Activated gamma-delta T cell (primary cell): ENCODE data around the gene NAT16.
"Not testable (repeated sequence)": the region's sequence is repeated elsewhere in the genome, so short reads cannot be mapped to it uniquely, and the experiment has no call there.

Experiments
- DNase-seq: peaks from one replicate; lab custom pipeline; 2025; lab: John Stamatoyannopoulos, UW
- total RNA-seq, 2 donors: gene quantifications; one replicate each; lab custom pipeline; 2026; lab: John Stamatoyannopoulos, UW

The NAT16 gene
- 0 to 0.09 reads per million in 2 donors for total RNA-seq

DNA sequence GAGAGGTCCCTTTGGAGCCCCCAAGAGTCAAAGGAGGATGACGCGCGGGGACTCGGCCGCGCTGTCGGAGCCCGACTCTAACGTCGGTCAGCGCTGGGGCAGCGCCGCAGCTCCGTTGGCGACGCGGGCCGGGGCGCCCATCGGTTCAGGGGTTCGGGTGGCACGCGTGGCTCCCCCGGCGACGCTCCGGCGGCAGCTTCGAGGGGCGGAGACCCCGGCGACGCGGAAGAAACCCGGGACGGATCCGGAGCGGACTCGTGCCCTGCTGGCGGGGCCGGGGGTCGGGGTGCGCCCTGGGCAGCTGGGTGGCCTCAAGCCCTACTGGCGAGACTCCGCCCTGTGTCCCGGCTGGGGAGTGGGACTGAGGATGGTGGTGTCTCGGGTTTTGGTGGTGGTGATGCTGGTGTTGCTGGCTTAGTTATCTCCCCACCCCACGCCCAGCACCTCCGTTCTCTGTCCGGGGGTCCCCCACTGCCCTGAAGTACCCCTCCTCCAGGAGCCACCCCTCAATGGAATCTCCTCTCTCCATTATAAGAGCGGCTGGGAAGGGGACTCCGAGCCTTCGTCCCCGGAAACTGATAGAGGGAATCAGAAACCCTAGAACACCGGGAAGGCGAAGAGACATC lies at the start of gene NAT16:
Gene NAT16 (minus strand): TSS at position 164 of the 626 bp plus-strand sequence. CDS start 5,486 bp downstream, outside the sequence.
- DNase-seq = no peak

DNA sequence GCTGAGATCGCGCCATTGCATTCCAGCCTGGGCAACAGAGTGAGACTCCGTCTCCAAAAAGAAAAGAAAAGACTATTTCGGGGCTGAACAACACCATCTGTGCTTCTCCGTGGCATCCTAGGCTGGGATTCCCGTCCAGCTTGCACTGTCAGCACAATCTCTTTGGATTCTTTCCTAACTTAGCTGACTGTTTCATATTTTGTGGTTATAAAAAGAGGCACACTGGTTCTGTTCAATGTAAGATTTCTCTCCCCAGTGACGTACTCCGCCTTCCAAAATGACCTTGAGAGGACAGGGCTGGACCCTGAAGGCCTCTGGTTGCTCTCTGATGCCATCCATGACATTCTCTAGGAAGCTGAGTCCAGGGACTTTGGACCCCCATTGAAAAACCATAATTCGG lies 46.6 kb upstream of the NAT16 start:
- no peak for DNase-seq

DNA sequence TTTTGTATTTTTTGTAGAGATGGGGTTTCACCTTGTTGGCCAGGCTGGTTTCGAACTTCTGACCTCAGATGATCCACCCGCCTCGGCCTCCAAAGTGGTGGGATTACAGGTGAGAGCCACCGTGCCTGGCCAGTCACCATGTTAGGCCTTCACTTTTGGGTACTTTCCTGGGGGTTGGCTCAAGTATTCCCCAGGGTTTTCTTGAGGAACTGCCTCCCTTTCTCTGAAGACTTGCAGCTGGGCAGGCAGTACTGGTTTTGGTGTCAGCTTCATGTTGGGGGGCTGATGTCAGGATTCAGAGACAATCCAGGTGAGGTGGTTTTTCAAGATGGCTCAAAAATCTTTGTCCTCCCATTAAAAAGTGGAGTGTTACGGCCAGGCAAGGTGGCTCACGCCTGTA lies 45.6 kb upstream of the NAT16 start:
- DNase-seq = no peak

DNA sequence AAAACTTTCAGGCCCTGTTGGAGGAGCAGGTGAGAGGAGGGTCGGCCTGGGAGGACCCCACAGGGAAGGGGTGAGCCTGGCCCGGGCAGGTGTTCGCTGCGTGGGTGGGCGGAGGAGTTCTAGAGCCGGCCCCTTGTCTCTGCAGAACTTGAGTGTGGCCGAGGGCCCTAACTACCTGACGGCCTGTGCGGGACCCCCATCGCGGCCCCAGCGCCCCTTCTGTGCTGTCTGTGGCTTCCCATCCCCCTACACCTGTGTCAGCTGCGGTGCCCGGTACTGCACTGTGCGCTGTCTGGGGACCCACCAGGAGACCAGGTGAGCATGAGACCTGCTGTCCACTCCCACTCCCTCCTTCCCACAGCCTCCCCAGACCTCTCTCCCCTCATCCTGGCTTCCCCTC lies 43.4 kb upstream of the NAT16 start:
- DNase-seq = no peak

DNA sequence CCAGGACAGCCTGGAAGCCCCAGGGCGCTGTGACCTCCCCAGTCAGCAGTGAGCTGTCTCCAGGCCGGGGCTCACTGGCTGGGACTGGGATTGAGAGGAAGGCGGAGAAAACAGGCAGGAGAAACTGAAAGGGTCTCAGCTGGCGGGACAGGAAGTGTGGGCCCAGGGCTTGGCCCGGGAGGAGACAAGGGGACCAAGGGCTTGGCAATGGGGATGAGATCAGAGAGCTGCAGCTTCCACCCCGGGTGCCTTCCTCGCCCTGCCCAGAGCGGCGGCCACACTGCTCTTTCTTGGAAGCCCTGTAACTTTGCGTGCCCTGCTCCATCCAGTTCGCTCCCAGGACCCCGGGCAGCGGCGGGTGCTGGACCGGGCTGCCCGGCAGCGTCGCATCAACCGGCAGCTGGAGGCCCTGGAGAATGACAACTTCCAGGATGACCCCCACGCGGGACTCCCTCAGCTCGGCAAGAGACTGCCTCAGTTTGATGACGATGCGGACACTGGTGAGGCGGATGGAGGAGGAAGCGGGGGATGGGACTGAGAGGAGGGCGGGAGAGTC lies 42.3 kb upstream of the NAT16 start:
- no peak for DNase-seq

DNA sequence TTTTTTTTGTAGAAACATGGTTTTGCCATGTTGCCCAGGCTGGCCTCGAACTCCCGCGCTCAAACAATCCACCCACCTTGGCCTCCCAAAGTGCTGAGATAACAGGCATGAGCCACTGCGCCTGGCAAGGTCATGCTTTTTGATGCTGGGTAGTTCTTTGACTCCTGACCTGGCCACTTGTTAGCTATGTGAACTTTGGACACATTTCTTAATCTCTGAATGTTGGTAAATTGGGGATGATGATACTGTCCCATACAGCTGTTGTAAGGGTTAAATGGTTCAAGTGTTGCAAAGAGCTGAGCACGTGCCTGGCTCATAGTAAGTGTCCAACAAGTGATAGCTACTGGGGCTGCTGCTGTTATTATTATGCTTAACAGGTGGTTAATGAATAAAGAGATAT lies 40.2 kb upstream of the NAT16 start:
- no peak for DNase-seq

DNA sequence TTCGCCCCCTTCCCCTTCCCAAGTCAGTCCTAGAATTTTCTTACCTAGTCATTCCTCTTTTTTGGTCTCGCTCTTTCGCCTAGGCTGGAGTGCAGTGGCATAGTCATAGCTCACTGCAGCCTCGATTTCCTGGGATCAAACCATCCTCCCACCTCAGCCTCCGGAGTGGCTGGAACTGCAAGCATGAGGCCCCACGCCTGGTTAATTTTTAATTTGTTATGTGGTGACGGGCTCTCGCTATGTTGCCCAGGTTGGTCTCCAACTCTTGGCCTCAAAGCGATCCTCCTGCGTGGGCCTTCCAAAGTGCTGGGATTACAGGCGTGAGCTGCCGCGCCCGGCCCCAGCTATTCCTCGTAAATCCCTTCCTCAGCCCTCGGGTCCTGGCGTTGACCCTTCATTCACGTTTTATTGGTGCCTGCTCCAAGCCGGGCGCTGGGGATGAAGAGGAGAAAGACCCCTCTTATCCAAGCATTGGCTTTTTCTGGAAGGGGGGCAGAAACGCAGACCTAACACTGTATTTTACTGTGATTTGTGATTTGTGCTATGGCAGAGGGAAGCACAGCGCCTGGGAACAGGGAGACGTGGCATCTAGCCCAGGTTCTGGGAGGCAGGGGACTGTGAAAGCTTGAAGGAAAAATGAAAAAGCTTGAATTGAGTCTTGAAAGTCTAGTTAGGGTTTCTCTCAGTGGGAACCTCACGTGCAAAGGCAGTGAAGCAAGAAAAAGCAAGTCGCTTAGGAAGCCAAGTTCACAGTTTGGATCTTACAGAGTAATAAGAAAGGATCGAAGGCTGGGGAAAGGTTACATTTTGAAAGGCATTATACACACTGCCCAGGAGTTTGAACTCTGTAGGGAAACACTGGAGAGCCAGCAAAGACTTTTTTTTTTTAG lies 38.4 kb upstream of the NAT16 start:
- no peak for DNase-seq

DNA sequence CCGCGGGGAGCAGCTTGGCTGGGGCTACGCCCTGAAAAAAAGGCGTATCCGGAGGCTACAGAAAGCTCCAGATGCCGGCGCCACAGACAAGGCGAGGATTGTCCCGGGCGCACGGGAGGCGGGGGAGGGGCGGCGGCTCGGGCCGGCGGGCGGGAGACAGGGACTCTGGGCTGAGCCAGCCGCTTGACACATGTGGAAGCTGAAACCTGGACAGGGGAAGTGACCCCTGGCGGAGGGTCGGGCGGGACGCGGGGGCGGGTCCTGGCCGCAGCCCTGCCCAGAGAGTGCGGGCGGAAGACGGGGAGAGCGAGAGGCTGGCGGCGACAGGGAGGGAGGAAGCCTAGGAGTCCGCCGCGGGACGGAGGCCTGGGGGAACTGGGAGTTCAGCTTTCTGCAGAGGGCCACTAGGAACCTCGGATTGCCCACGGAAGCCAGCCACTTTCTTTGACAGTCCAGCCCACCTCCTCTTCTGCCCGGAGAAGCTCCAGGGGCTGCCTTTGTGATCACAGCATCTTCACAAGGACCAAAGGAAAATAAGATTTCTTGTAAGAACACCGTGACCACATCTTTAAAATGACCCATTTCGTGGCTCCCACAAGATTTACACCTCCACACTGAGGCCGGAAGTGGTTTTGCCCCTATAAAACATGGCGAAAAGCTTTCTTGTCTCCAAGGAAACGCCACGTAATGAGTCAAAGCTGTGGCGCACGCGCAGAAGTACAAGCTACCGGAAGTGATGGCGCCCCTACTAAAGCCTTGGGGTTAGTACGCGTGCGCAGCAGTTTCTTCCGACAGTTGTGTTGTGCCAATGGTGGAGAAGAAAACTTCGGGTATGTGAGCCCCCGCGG lies 37.5 kb upstream of the NAT16 start, which contains the start of the genes PLOD3 and ZNHIT1:
Gene PLOD3 (minus strand): TSS at position 194 of the 848 bp plus-strand sequence. CDS start 307 bp downstream, outside the sequence.
Gene ZNHIT1 (plus strand): TSS at position 778 of the 848 bp plus-strand sequence. CDS start 31 bp downstream, at position 809.
- DNase-seq = peak; percentile 44

DNA sequence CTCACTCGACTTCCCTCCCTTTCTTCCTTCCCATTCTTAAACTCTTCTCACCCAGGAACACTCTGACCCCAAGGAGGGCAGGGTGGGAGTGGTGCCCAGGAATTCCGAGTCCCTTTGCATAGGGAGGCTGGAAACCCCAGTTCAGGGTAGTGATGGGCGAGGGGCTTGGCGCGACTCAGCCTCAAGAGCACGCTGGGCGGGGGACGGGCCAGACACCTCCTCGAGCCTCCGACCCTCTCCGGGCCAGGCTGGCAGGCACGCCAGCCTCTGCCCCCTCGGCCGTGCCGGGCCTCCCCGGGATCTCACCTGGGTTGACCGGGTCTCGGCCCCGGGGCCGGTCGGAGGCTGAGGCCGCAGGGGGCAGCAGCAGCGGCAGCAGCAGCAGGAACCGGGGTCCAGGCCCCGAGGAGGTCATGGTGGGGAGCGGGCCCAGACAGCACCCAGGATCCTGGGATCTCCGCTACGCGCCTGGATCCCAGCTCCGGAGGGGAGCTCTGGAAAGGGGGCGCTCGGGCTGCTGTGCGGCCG lies 36.8 kb upstream of the NAT16 start:
- no peak for DNase-seq

DNA sequence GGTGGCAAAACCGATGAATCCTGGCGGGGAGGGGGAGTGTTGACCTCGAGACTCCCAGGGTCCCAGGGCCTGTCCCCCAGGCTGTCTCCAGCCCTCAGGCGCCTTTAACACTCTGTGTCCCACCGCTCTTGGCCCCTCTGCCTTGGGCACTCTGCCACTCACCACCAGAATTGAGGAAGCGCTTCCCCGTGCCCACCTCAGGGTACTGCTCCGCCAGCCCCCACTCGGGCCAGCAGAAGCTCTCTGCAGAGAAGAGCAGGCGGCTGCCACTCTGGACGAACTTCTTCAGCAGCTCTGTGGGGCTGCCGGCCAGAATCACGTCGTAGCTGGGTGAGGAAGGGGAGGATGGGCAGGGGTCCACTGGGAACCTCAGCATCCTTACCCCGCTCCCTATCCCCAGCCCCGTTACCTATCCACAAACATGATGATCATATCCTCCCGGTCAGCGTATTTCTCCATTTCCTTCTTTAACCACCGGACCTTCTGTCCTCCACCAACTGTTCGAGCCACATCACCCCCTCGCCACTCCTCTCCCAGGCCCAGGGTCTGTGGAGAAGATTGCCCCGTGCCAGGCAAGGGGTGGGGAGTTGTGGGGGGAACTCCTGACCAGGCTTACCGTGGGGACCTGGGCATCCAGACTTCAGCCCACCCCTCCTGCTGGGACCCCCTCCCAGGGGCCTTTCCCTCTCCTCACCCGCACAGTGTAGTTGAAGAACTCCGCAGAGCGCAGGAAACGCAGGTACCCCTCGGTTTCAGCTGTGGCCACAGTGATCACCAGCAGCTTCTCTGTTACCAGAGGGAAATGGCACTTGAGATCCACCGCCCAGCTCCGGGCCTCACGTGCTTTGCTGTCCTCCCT lies 36.1 kb upstream of the NAT16 start:
- DNase-seq = no peak

DNA sequence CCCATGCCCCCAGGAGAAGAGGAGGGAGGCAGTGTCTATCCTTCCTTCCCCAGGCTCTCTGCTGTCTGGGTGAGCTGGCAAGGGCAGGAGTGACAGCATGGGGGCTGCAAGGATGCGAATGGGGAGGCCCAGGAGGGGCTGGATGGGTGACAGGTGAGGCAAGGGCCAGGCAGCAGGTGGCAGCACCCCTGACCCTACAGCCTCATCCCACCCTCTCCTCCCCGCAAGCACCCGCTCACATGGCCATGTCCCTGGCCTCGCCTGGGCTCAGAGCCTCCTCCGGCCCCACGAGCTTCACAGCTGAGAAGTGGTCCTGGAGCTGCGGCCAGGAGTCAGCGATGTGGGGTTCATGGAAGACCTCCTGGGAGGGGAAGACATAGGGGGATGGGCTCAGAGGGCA lies 31.9 kb upstream of the NAT16 start:
- DNase-seq = no peak

DNA sequence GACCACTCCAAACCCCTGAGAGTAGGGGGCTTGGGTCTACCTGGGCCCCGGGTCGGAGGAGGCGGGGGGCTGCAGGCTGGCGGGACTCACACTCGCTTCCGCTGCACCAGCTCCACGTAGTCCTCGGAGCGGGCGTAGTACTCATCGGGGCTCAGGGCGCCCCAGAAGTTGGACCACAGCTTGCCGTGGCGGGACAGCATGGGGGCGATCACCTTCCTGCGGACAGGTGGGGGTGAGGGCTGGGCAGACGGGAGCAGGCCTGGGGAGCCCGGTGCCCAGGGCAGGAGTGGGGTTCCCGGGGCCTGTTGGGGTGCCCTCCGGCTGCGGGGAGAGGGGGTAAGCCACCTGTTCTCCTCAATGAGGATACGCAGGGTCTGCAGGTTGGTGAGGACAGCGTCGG lies 31.4 kb upstream of the NAT16 start:
- no peak for DNase-seq

DNA sequence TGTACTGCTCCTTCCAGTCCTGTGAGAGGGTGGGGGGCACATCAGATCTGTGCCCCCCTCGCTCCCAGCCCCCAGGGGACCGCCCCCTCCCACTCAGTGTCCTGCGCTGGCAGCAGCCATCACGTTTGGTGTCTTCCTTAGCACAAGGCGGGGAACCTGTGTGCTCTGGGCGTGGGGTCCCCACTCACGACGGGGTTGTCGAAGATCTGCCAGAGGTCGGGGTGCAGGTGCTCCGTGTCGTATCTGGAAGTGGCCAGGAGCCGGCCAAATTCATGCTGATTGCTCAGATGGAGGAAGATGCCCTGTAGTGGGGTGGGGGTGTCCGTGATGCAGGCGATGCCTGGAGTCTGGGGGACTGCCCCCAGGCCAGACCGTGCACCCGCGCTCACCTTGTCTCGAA lies 30.1 kb upstream of the NAT16 start:
- DNase-seq = no peak

DNA sequence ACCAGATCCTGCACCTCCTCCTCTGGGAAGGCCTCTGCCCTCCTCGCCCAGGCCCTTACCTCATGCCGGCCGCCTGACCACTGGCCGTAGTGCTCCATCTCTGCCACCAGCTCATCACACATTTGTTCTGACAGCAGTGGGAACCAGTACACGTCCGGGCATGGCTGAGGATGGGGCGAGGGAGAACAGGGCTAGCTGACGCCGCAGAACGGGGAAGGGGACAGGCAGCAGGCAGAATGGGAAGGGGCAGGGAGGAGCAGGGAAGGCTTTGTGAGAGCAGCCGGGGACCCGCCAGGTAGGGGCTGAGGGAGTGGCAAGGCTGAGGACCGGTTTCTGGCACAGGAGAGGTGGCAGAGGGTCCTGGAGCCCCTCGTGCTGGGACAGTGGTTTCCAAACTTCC lies 28.7 kb upstream of the NAT16 start:
- no peak for DNase-seq

DNA sequence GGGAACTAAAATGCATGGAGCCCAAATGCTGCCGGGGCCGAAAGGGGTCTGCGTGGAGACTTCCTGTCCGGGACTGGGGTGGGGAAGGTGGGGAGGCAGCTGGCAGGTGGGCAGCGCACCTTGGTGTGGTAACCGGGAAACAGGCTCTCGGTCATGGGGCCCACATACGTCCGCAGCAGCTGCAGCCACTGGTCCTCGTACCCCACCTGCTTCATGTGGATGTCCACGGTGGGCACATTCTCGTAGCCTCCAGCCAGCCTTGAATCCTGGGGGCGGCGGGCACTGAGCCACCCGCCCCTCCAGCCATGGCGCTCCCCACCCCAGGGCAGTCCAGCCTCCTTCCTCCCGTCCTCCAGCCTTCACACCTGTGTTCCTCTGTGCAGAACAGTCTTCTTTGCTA lies 27.4 kb upstream of the NAT16 start:
- DNase-seq = no peak

DNA sequence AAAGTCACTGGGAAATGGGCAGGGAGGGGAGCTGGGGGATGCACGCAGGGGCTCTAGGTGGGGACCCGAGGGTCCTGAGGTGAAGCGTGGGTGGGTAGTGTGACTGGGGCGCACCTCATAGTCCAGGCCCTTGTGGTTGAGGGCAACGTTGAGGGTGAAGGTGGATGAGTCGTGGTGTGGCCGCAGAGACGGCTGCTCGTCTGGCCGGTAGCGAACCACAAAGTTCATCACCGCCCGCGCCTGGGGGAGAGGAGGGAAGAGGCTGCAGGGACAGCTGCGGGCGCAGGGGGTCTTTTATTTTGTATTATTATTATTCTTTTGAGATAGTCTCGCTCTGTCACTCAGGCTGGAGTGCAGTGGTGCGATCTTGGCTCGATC lies 26.6 kb upstream of the NAT16 start:
- DNase-seq = no peak

DNA sequence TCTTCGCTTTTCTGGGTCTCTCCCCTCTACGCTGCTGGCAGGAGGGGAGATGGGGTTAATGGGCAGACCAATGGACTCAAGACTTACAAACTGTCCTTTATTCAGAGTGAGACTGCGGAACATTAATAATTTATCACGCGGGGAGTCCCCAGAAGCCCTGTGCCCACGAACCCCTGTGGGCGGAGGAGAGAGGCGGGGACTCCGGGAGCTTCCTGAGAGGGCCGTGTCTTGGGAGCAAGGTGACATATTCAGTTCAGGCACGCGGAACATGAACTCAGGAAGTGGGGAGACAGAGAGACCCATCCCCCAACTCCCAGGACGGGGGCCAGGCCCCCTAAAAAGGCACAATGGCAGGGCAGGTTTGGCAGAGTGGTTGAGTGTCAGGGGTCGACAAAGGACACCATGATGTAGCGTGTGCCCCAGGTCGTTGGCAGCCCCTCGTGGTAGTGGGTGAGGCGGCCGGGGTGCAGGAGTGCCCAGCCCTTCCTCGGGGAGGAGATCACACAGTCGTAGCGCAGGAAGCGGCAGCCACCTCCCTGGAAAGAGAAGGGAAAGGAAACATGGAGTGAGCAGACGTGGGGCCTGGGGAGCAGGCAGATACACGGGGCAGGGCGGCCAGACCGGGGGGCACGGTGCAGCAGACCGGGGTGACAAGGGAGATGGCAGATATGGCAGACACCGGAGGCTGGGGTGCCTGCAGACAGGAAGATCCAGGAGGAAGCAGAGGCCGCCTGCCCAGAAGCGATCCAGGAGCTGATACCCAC lies 26.0 kb upstream of the NAT16 start:
- no peak for DNase-seq

DNA sequence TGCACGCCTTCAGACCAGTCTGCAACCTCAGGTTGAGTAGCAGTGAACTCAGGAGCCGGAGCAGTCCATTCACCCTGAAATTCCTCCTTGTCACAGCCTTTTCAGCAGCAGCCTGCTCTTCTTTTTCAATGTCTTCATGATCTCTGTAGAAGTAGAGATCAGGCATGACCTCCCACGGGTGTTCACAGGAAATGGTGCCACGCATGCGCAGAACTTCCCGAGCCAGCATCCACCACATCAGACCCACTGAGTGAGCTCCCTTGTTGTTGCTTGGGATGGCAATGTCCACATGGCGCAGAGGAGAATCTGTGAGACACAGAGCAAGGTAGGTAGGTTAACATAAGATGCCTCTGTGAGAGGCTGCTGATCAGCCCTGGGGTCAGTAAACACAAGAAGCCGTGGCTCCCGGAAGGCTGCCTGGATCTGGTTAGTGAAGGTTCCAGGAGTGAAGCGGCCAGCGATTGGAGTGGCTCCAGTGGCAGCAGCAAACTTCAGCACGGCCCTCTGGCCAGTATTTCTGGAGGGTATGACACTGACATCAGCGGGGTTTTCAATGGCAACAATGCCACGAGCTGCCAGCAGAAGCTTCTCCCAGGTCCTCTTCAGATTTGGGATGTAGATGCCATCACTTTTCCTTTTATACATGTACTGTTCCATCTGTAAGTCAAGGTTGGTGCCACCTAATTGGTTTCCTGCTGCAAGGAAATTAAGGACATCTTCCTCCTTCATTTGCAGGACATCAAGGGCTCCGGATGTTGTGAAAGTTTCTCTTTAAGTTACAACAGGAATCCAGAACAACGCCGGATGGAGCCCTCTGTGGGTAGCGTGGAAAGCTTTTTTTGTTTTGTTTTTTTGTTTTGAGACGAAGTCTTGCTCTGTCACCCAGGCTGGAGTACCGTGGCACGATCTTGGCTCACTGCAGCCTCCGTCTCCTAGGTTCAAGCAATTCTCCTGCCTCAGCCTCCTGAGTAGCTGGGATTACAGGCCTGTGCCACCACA lies 23.9 kb upstream of the NAT16 start:
- not testable (repeated sequence) for DNase-seq

DNA sequence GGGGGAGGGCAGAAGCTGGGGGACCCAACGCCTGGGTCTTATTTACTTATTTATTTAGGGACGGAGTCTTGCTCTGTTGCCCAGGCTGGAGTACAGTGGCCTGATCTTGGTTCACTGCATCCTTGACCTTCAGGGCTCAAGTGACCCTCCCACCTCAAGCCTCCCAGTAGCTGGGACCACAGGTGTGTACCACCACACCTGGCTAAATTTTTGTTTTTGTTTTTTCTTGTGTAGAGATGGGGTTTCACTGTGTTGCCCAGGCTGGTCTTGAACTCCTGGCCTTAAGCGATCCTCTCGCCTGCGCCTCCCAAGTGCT lies 22.5 kb upstream of the NAT16 start:
- DNase-seq = no peak
